Erythroblast (primary cell): ENCODE data around the gene TRIO.

Experiments used
- DNase-seq, 2 experiments: peaks; one replicate each; lab custom pipeline; 2025; lab: John Stamatoyannopoulos, UW
- GATA1 ChIP-seq: IDR thresholded peaks from 2 replicates; pipeline ENCODE4 v1.6.1; 2011; ENCODE audit warnings: low read depth, mild to moderate bottlenecking, control low read depth, low read length, moderate library complexity
- POLR2A ChIP-seq: IDR thresholded peaks from 2 replicates; pipeline ENCODE4 v1.6.1; 2011; ENCODE audit warnings: mild to moderate bottlenecking, low read length

TRIO gene

DNA sequence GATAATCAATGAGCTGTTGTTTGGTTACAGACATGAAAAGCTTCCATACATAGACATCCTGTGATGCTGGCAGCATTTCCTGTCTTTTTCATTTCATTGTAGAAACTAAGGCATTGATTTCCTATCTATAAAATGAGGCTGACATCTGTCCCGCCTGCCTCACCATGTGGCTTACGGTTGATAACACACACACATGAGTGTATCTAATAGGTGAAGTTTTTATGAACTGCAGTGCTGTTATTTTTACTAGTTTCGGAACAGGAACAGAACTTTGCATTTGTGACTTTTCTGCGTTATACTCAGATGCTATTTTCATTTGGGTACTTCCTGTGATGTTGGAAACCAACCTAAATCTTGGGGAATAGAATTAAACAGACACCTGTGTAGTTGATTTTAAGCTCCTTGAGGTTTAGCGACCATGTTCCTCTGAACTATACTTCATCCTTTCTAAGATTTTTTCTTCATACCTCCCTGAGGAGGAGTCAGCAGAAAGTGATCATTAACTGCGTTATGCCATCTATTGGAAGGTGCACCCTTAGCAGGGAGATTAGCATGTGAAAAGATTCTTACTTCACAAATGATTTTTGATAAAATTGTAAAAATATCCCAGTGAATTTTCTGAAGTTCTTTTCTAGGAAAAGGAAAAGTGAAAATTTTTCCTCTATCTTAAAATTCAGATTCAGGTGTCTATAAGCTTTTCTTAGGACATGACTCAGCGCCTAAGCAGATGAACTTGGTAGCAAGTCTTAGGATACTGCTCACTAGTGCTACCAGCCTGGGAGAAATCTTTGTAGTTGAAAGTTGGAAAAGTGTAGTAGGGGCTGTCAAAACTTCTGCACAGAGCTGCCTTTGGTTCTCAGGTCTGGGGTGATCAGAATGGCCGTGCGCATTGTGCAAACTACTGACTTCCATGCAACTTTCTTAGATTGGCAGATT lies 134.5 kb downstream of the TRIO start:
- TF ChIP-seq POLR2A (no peak), GATA1 (no peak)
- peak; percentile 45 to 68 for DNase-seq

DNA sequence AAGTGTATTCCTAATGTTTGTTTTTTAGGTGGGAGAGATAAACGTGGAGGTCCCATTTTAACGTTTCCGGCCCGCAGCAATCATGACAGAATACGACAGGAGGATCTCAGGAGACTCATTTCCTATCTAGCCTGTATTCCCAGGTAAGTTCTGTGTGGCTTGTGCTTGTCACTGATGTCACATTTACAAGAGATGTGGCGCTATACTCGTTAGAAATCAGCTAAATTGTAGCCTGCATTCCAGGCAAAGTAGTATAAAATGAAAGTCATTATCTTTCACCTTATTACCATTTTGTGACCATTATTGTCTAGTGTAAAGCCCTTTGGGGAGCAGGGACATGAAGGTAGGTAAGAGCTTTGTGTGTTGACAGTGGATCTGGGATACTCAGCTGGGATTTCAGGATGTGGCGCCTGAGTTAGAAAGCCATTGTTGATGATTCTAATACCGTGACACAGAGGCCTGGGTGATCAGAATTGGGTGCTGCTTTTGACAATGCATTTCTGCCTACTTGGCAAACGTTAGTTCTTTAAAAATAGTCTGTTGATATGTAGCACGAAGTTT lies 137.2 kb downstream of the TRIO start:
- TF ChIP-seq GATA1: no peak
- DNase-seq: no peak

DNA sequence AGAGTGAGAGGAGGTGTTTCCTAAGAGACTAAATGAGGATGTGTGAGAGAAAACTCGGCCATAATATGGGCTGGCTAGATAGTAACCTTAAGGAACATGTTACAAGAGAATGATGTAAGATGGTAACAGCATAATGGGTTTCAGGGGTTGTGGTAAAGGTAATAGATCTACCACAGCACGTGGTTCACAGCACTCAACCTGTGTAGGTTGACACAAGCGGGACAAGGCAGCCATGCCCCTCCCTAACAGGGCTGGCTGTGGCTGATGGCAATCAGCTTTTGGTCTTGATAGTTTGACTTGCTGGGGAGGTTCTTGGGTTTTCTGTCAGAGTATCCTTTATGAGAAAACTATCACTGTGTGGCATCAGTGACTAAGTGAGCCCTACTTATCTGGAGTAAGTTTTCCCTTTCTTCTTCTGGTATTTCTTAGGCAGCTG lies 138.6 kb downstream of the TRIO start:
- DNase-seq: peak; percentile 42 to 56
- TF ChIP-seq POLR2A: no peak
- TF ChIP-seq GATA1: no peak

DNA sequence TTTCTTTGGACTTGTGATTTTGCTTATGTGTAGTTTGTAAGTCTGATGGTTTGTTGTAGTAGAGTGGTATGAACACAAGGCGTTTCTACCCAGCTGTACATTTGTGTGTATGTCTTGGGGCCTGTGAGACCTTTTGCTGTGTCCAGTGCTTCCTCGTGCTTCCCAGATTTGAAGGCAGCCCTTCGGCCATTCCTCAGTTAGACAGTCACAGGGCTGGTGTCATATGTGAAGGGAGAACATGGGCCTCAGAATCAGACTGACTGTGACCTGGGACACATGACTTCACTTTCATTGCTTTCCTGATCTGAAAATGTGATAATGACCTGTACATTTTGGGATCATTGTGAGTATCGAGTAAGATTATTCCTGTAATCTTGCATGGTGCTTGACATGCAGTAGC lies 140.0 kb downstream of the TRIO start:
- no peak for TF ChIP-seq POLR2A
- TF ChIP-seq GATA1: no peak
- no peak for DNase-seq

DNA sequence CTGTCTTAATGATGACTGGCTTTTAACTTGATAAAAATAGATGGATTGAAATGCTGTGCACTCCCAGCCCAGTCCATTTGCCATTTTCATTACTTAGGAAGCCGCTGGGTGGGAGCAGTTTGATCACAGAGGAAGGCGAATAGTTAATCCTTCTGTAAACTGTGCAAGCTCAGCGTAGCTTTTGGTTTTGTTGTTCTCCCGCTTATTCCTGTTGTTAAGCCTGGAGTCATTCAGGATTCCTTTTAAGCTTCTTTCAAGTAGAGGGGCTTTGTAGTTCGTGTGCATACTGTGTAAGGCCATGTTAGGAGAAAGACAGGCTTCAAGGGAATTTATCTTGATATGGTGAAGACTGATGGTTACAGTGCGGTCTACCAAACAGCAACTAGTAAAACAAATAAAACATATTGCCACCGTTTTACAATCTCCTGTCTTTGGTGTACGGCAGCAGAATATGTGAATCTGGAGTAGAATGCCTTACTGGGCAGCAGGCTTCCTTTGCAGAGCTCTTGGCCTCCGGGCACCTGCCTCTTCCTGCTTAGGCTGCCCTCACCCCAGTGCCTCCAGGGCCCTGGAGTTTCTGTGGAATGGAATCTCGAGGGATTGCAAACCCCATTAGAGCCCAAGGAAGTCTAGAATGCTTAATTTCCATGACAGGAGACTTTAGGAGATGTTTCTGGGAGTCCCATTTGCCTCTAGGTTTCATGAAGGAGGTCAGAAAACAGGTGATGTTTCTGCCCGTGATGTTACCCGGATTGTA lies 141.4 kb downstream of the TRIO start:
- TF ChIP-seq GATA1 (no peak), POLR2A (no peak)
- DNase-seq: no peak

DNA sequence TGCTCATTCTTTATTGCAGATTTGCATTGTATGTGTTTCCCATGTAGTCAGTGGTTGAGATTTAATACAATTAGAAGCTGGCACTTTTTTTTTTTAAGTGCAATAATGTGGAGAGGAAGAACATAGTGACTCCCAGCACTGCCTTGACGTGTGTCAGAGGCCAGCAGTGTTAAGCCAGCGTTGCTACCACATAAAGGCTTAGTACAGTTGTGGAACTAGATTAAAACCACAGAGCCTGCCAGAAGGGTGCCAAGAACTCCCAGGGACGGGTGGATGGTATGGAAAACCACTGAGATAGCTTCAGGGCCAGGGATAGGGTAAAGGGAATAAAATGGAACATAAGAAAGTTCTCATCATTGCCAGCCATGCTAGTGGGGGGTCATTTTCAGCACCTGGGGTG lies 142.9 kb downstream of the TRIO start:
- TF ChIP-seq POLR2A: no peak
- no peak for TF ChIP-seq GATA1
- DNase-seq: no peak

DNA sequence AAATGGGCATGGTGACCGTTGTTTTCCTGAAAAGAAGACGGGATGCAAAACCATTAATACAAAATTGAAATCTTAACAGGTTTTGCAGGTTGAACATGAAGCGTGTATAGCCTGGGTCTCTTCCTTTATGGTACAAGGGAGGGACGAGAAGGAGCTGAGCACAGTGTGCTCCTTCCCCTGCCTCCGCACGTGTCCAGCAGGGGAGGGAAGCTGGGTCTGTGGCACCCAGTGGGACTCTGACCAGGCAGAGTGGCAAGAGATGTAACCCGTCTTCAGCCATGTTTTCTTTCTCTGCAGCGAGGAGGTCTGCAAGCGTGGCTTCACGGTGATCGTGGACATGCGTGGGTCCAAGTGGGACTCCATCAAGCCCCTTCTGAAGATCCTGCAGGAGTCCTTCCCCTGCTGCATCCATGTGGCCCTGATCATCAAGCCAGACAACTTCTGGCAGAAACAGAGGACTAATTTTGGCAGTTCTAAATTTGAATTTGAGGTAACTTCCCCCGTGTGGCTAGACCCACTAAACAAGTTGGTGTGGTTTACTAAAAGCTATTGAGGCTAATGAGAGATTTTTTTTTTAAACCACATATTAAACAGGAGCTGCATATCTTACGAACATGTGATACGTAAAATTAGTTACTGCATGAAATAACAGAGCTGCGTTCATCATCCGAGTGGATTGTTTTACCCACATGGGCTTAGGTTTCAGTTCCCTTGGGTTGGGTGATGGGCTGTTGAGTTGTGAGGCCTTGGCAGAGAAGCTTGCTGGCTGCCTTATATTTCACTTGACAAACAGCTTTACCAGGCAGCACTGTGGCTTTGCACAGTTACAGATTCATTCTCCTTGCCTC lies 143.7 kb downstream of the TRIO start:
- no peak for TF ChIP-seq POLR2A
- TF ChIP-seq GATA1: no peak
- DNase-seq: no peak

DNA sequence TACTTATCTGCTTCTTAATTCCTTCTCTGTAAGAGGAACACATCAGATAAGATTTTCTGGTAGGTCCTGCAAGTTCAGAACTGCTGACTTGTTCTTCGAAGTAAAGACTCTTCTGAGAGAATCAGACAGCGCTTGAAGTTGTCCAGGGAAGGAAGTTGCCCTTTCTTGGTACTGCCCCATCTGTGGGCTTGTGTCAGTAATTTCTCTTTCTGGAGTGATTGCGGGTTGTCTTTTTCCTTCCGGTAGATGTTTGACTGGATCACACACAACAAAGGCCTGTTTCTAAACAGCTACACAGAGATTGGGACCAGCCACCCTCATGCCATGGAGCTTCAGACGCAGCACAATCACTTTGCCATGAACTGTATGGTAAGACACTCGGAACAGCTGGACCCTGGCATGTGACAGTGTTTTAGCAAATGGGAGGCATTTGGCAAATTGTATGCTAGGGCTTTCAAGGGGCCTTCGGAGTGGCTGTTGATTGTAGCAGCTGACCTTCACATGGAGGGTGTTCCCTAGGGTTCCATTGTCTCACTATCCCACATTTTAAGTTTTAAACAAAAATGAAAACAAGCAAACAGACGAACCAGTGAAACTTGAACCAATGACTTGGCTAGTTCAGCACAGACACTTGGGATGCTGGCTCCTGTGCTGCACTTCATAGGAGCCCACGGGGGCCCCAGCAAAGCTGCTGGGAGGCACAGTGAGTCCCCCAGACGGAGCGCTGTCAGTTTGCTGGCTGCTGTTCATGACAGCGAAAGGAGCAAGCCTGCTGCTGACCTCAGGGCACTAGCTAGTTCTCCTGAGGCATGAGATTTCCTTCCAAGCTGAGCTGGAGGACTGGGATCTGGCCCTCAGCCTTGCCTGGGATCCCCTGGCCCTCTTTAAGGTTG lies 149.9 kb downstream of the TRIO start:
- peak in 1 of 2 experiments; percentile 4 for DNase-seq
- TF ChIP-seq GATA1: no peak
- no peak for TF ChIP-seq POLR2A

DNA sequence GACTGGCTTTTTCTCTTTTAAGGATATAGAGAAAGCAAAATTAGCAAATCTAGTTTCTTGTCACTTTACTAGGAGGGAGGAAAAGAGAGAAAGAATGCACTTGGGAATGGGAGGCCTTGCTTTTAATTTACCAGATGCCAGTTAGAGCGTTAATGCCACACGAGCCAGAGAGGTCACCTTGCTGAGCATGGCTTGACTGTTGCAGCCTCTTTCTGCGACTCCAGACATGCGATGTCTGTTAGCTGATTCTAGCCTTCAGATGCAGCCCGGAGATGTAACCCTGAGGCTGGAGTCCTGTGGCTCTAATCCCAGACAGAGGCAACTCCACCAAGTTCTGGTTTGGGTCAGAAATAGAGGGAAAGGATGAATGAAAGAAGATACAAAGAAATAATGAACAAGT lies 152.5 kb downstream of the TRIO start:
- no peak for DNase-seq
- TF ChIP-seq POLR2A (no peak), GATA1 (no peak)

DNA sequence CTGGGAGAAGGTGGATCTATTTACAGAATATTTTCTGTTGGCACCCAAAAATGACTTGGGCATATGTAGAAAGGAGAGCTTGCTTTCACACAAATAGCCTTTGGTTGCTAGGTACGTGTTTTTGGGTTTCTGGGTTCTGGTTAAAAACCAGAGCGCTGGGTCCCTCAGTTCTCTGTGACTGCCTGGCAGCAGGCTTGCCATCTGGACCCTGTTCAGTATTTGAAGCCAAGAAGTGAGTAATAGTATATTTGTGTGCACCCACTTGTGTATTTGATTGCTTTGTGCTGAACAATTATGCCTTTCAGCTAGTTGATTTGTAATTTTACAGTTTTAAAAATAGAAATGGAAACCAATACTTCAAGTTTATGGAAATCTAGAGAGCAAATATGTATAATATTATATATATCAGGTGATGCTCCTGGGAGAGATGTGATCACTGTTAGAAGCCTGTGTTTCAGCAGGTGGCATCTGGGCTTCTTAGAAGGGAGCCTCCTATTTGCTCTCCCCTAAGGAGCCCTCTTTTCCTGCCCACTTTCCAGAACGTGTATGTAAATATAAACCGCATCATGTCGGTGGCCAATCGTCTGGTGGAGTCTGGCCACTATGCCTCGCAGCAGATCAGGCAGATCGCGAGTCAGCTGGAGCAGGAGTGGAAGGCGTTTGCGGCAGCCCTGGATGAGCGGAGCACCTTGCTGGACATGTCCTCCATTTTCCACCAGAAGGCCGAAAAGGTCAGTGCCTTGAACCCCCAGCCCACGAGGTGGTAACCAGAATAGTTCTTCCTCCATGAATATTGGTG lies 153.6 kb downstream of the TRIO start:
- TF ChIP-seq GATA1: no peak
- no peak for TF ChIP-seq POLR2A
- DNase-seq: no peak

DNA sequence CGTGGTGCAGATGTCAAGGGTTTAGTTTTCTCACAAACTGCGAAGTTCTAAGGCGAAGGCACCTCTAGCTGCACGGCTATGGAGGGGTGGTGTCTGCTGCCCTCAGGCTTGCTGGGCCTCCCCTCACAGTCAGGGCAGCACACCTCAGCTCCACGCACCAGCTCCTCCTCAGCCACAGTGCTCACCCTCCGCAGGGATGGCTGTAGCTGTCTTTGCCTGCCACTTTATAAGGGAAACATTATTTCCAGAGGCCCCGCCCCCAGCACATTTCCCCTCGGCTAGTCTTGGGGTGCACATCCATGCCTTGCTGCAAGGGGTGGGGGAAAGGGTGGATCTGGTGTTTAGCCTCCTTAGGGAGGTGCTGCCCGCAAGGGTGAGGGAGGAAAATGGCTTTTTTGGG lies 154.6 kb downstream of the TRIO start:
- TF ChIP-seq POLR2A: no peak
- TF ChIP-seq GATA1: no peak

DNA sequence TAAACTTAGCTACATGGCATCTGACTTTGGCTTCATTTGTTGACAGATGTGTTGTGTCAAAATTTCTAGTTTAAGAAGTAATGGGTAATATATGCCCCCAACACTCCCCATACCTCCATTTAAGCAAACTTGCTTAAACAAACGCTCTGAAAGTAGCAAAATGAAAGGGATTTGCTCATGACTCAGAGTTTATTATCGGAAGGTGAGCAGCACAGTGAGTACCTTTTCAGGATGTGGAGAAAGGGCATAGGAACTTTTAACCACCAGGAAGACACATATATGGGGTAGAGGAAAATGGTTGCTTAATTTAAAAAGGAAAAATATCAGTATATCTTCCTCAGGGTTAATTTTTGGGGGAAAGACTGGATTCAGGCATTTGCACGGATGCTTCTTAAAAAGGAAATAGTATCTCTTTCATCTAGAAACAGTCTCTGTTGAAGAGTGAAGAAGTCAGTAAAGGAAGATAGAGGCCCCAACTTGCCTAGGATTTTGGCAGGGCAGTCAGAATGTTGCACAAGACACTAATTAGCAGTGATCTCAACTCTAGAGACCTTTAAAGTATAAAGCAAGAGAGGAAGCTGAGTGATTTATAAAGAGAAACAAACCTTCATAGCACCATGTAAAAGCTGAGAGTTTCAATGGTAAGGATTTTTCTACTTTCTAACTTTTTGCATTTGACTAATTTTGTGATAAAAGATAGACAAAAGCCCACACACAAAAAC lies 155.1 kb downstream of the TRIO start:
- no peak for DNase-seq
- TF ChIP-seq POLR2A (no peak), GATA1 (no peak)

More for the DNA sequence above, 154.6 kb downstream of the TRIO start:
- DNase-seq: no peak
